ENCODE results near the gene ST6GALNAC3. TPM values are rescaled to one million over a fixed set of nuclear protein-coding genes. Genes with fewer than 3 reads are reported as not detected.

ST6GALNAC3 gene
- total RNA-seq, 2 experiments from 2014 or later, result 3.0 to 3.5 TPM

GRCh38 chr1:76568573-76569238 lies 494.2 kb downstream of the ST6GALNAC3 start:
- H3K4me3 Mint-ChIP-seq, result no peak overlapping the region
- no peak for DNase-seq
- H3K27ac Mint-ChIP-seq, result no peak overlapping the region
- H3K4me1 Mint-ChIP-seq, result no peaks in the 10 kb centered on the region
- no peaks in the 10 kb centered on the region for H3K36me3 Mint-ChIP-seq
- no peaks in the 10 kb centered on the region for H3K27me3 Mint-ChIP-seq
- no peaks in the 10 kb centered on the region for H3K9me3 Mint-ChIP-seq

- no peak for DNase-seq
- Mint-ChIP-seq H3K27me3 (no peaks in the 10 kb centered on the region), H3K27ac (no peak overlapping the region), H3K36me3 (no peaks in the 10 kb centered on the region), H3K9me3 (no peaks in the 10 kb centered on the region), H3K4me1 (no peaks in the 10 kb centered on the region), H3K4me3 (no peak overlapping the region)
Observed at GRCh38 chr1:76571248-76571647, 496.7 kb downstream of the ST6GALNAC3 start.

- Mint-ChIP-seq H3K27ac (no peak overlapping the region), H3K4me3 (no peak overlapping the region)
Observed at GRCh38 chr1:76572229-76572628, 497.7 kb downstream of the ST6GALNAC3 start.

GRCh38 chr1:76576876-76577524 lies 502.5 kb downstream of the ST6GALNAC3 start:
- Mint-ChIP-seq H3K4me1 (no peaks in the 10 kb centered on the region), H3K9me3 (no peaks in the 10 kb centered on the region), H3K27me3 (no peaks in the 10 kb centered on the region), H3K27ac (no peak overlapping the region), H3K36me3 (no peaks in the 10 kb centered on the region), H3K4me3 (no peak overlapping the region)
- no peak for DNase-seq

More at GRCh38 chr1:76572229-76572628, 497.7 kb downstream of the ST6GALNAC3 start:
- no peaks in the 10 kb centered on the region for H3K27me3 Mint-ChIP-seq
- no peaks in the 10 kb centered on the region for H3K9me3 Mint-ChIP-seq
- no peak for DNase-seq
- no peaks in the 10 kb centered on the region for H3K36me3 Mint-ChIP-seq
- H3K4me1 Mint-ChIP-seq, result no peaks in the 10 kb centered on the region

GRCh38 chr1:76577525-76578185 lies 503.1 kb downstream of the ST6GALNAC3 start:
- H3K36me3 Mint-ChIP-seq, result no peaks in the 10 kb centered on the region
- H3K27me3 Mint-ChIP-seq, result no peaks in the 10 kb centered on the region
- no peaks in the 10 kb centered on the region for H3K9me3 Mint-ChIP-seq
- no peak for DNase-seq
- H3K27ac Mint-ChIP-seq, result no peak overlapping the region
- H3K4me3 Mint-ChIP-seq, result no peak overlapping the region
- H3K4me1 Mint-ChIP-seq, result no peaks in the 10 kb centered on the region

- Mint-ChIP-seq H3K27me3 (no peaks in the 10 kb centered on the region), H3K4me3 (no peak overlapping the region), H3K9me3 (no peaks in the 10 kb centered on the region), H3K36me3 (no peaks in the 10 kb centered on the region), H3K27ac (no peak overlapping the region), H3K4me1 (peaks cover 5% of the 10 kb centered on the region)
- no peak for DNase-seq
Observed at GRCh38 chr1:76580206-76580605, 505.7 kb downstream of the ST6GALNAC3 start.

- Mint-ChIP-seq H3K9me3 (no peaks in the 10 kb centered on the region), H3K27ac (no peak overlapping the region), H3K36me3 (no peaks in the 10 kb centered on the region), H3K4me1 (peaks cover 5% of the 10 kb centered on the region), H3K27me3 (no peaks in the 10 kb centered on the region), H3K4me3 (no peak overlapping the region)
- no peak for DNase-seq
Observed at GRCh38 chr1:76581712-76582111, 507.2 kb downstream of the ST6GALNAC3 start.

- DNase-seq, result no peak
- Mint-ChIP-seq H3K9me3 (no peaks in the 10 kb centered on the region), H3K36me3 (no peaks in the 10 kb centered on the region), H3K27me3 (no peaks in the 10 kb centered on the region), H3K4me1 (peaks cover 5% of the 10 kb centered on the region), H3K4me3 (no peak overlapping the region), H3K27ac (no peak overlapping the region)
Observed at GRCh38 chr1:76583235-76583868, 508.8 kb downstream of the ST6GALNAC3 start.

GRCh38 chr1:76583875-76584477 lies 509.4 kb downstream of the ST6GALNAC3 start:
- Mint-ChIP-seq H3K9me3 (no peaks in the 10 kb centered on the region), H3K4me1 (peaks cover 5% of the 10 kb centered on the region), H3K27ac (no peak overlapping the region), H3K36me3 (no peaks in the 10 kb centered on the region), H3K27me3 (no peaks in the 10 kb centered on the region), H3K4me3 (no peak overlapping the region)
- DNase-seq, result no peak

- no peaks in the 10 kb centered on the region for H3K9me3 Mint-ChIP-seq
- H3K4me1 Mint-ChIP-seq, result peaks cover 5% of the 10 kb centered on the region
- no peak overlapping the region for H3K4me3 Mint-ChIP-seq
- H3K27ac Mint-ChIP-seq, result no peak overlapping the region
- H3K36me3 Mint-ChIP-seq, result no peaks in the 10 kb centered on the region
- H3K27me3 Mint-ChIP-seq, result no peaks in the 10 kb centered on the region
- no peak for DNase-seq
Observed at GRCh38 chr1:76585980-76586674, 511.6 kb downstream of the ST6GALNAC3 start.

GRCh38 chr1:76587212-76587611 lies 512.7 kb downstream of the ST6GALNAC3 start:
- Mint-ChIP-seq H3K27ac (no peak overlapping the region), H3K36me3 (no peaks in the 10 kb centered on the region), H3K4me3 (no peak overlapping the region), H3K9me3 (no peaks in the 10 kb centered on the region), H3K27me3 (no peaks in the 10 kb centered on the region), H3K4me1 (peaks cover 5% of the 10 kb centered on the region)
- no peak for DNase-seq

- no peak for DNase-seq
- Mint-ChIP-seq H3K9me3 (peaks cover 6% of the 10 kb centered on the region), H3K4me1 (no peaks in the 10 kb centered on the region), H3K36me3 (no peaks in the 10 kb centered on the region), H3K27me3 (no peaks in the 10 kb centered on the region), H3K27ac (no peak overlapping the region), H3K4me3 (no peak overlapping the region)
Observed at GRCh38 chr1:76591461-76591860, 516.9 kb downstream of the ST6GALNAC3 start.

GRCh38 chr1:76591963-76592362 lies 517.4 kb downstream of the ST6GALNAC3 start:
- Mint-ChIP-seq H3K27ac (no peak overlapping the region), H3K4me1 (no peaks in the 10 kb centered on the region), H3K4me3 (no peak overlapping the region), H3K36me3 (no peaks in the 10 kb centered on the region), H3K9me3 (peaks cover 6% of the 10 kb centered on the region), H3K27me3 (no peaks in the 10 kb centered on the region)
- DNase-seq, result no peak

- no peak overlapping the region for H3K27ac Mint-ChIP-seq
- H3K4me3 Mint-ChIP-seq, result no peak overlapping the region
- no peaks in the 10 kb centered on the region for H3K27me3 Mint-ChIP-seq
- no peak for DNase-seq
- no peaks in the 10 kb centered on the region for H3K36me3 Mint-ChIP-seq
- no peaks in the 10 kb centered on the region for H3K4me1 Mint-ChIP-seq
- H3K9me3 Mint-ChIP-seq, result peaks cover 6% of the 10 kb centered on the region
Observed at GRCh38 chr1:76593141-76593540, 518.6 kb downstream of the ST6GALNAC3 start.
